NCI-H128 (cell line): Measurements from ENCODE around the gene C19orf73.
"Not testable (repeated sequence)": the region's sequence is repeated elsewhere in the genome, so short reads cannot be mapped to it uniquely, and the experiment has no call there.

Source experiments
- DNase-seq: peaks from one replicate; lab custom pipeline; 2025; ENCODE audit not compliant: unreplicated experiment; lab: John Stamatoyannopoulos, UW

The C19orf73 gene

GRCh38 chr19:49123285-49123684 lies 4.3 kb upstream of the C19orf73 start:
- DNase-seq: not testable (repeated sequence)

- not testable (repeated sequence) for DNase-seq
Observed at GRCh38 chr19:49121841-49122240, 2.9 kb upstream of the C19orf73 start.

GRCh38 chr19:49120868-49121267 lies 1.9 kb upstream of the C19orf73 start:
- DNase-seq: no peak

- DNase-seq: no peak
Observed at GRCh38 chr19:49120325-49120683, 1.4 kb upstream of the C19orf73 start.

- DNase-seq: no peak
Observed at GRCh38 chr19:49119411-49120324, 725 bp upstream of the C19orf73 start, which contains the start of gene PPFIA3. Gene PPFIA3, plus strand, starts transcription at chr19:49119544. Its CDS starts 8,330 bp downstream, at chr19:49127874.

GRCh38 chr19:49117677-49118564 lies 1.0 kb downstream of the C19orf73 start:
- no peak for DNase-seq

- no peak for DNase-seq
Observed at GRCh38 chr19:49116544-49116943, 2.4 kb downstream of the C19orf73 start.

- DNase-seq: no peak
Observed at GRCh38 chr19:49114630-49115363, 4.1 kb downstream of the C19orf73 start.

- no peak for DNase-seq
Observed at GRCh38 chr19:49113762-49114629, 4.9 kb downstream of the C19orf73 start, which contains the start of gene LIN7B. Gene LIN7B, plus strand, starts transcription at chr19:49114370. Its CDS starts 35 bp downstream, at chr19:49114405.

- no peak for DNase-seq
Observed at GRCh38 chr19:49111218-49111998, 7.5 kb downstream of the C19orf73 start.

- no peak for DNase-seq
Observed at GRCh38 chr19:49110567-49110966, 8.4 kb downstream of the C19orf73 start.

- no peak for DNase-seq
Observed at GRCh38 chr19:49109569-49110233, 9.2 kb downstream of the C19orf73 start.

- no peak for DNase-seq
Observed at GRCh38 chr19:49109051-49109450, 9.9 kb downstream of the C19orf73 start.

- DNase-seq: no peak
Observed at GRCh38 chr19:49107625-49108459, 11.1 kb downstream of the C19orf73 start.

- no peak for DNase-seq
Observed at GRCh38 chr19:49106648-49107135, 12.3 kb downstream of the C19orf73 start.

- DNase-seq: no peak
Observed at GRCh38 chr19:49104229-49104864, 14.6 kb downstream of the C19orf73 start.
